Measurements from ENCODE around the gene SLC44A1. TPM values are rescaled to one million over a fixed set of nuclear protein-coding genes. Genes with fewer than 3 reads are reported as not detected.
A peak's percentile ranks its signal among the peaks of the same experiment; 100 is the strongest.

Gene SLC44A1
- total RNA-seq, 1 donor from 2014 or later, result 2.5 TPM

- intact Hi-C loops (cut with micrococcal nuclease), result no loop called here
- DNase-seq, result no peak
- Mint-ChIP-seq H3K27me3 (peaks cover 6% of the 10 kb centered on the region), H3K9me3 (no peaks in the 10 kb centered on the region), H3K36me3 (ENCODE audit: low read depth) (no peaks in the 10 kb centered on the region), H3K4me3 (no peak overlapping the region), H3K27ac (no peak overlapping the region), H3K4me1 (peaks cover 3% of the 10 kb centered on the region)
Measured at GRCh38 chr9:105439428-105439827, 195.0 kb downstream of the SLC44A1 start.

- DNase-seq, result no peak
- H3K36me3 Mint-ChIP-seq (ENCODE audit: low read depth), result no peaks in the 10 kb centered on the region
- H3K27ac Mint-ChIP-seq, result no peak overlapping the region
- no peak overlapping the region for H3K4me3 Mint-ChIP-seq
- intact Hi-C loops (cut with micrococcal nuclease), result loop anchor here (10.0 kb wide), 1 partner anchor 253 kb away; the partner anchor contains the start of gene TMEM38B
- peaks cover 3% of the 10 kb centered on the region for H3K4me1 Mint-ChIP-seq
- peaks cover 4% of the 10 kb centered on the region for H3K27me3 Mint-ChIP-seq
- no peaks in the 10 kb centered on the region for H3K9me3 Mint-ChIP-seq
Measured at GRCh38 chr9:105441616-105442160, 197.2 kb downstream of the SLC44A1 start.

GRCh38 chr9:105443121-105443520 is 198.7 kb downstream of the SLC44A1 start:
- peaks cover 7% of the 10 kb centered on the region for H3K4me1 Mint-ChIP-seq

GRCh38 chr9:105444130-105444529 is 199.7 kb downstream of the SLC44A1 start:
- no peak for DNase-seq
- Mint-ChIP-seq H3K27me3 (peaks cover 2% of the 10 kb centered on the region), H3K36me3 (ENCODE audit: low read depth) (no peaks in the 10 kb centered on the region), H3K4me1 (peaks cover 15% of the 10 kb centered on the region), H3K9me3 (no peaks in the 10 kb centered on the region), H3K4me3 (no peak overlapping the region), H3K27ac (no peak overlapping the region)
- intact Hi-C loops (cut with micrococcal nuclease), result loop anchor here (10.0 kb wide), 1 partner anchor 251 kb away; the partner anchor contains the start of gene TMEM38B

More at GRCh38 chr9:105443121-105443520, 198.7 kb downstream of the SLC44A1 start:
- H3K4me3 Mint-ChIP-seq, result no peak overlapping the region
- H3K36me3 Mint-ChIP-seq (ENCODE audit: low read depth), result no peaks in the 10 kb centered on the region
- peaks cover 2% of the 10 kb centered on the region for H3K27me3 Mint-ChIP-seq
- no peaks in the 10 kb centered on the region for H3K9me3 Mint-ChIP-seq
- no peak overlapping the region for H3K27ac Mint-ChIP-seq
- DNase-seq, result no peak
- intact Hi-C loops (cut with micrococcal nuclease), result loop anchor here (10.0 kb wide), 1 partner anchor 252 kb away; the partner anchor contains the start of gene TMEM38B

GRCh38 chr9:105445203-105445881 is 200.9 kb downstream of the SLC44A1 start:
- no peaks in the 10 kb centered on the region for H3K36me3 Mint-ChIP-seq (ENCODE audit: low read depth)
- H3K27ac Mint-ChIP-seq, result no peak overlapping the region
- DNase-seq, result no peak
- H3K4me3 Mint-ChIP-seq, result no peak overlapping the region
- H3K4me1 Mint-ChIP-seq, result peaks cover 18% of the 10 kb centered on the region
- intact Hi-C loops (cut with micrococcal nuclease), result loop anchor here (10.0 kb wide), 1 partner anchor 249 kb away; the partner anchor contains the start of gene TMEM38B
- H3K27me3 Mint-ChIP-seq, result peaks cover 4% of the 10 kb centered on the region
- H3K9me3 Mint-ChIP-seq, result no peaks in the 10 kb centered on the region

GRCh38 chr9:105447386-105447813 is 202.9 kb downstream of the SLC44A1 start:
- peak overlapping the region; percentile 91 for H3K4me3 Mint-ChIP-seq
- intact Hi-C loops (cut with micrococcal nuclease), result loop anchor here (10.0 kb wide), 1 partner anchor 247 kb away; the partner anchor contains the start of gene TMEM38B
- peaks cover 4% of the 10 kb centered on the region for H3K27me3 Mint-ChIP-seq
- no peak for DNase-seq
- peak overlapping the region; percentile 66 for H3K27ac Mint-ChIP-seq
- H3K36me3 Mint-ChIP-seq (ENCODE audit: low read depth), result no peaks in the 10 kb centered on the region
- H3K4me1 Mint-ChIP-seq, result peaks cover 22% of the 10 kb centered on the region
- no peaks in the 10 kb centered on the region for H3K9me3 Mint-ChIP-seq

GRCh38 chr9:105447814-105448812 is 203.7 kb downstream of the SLC44A1 start, which contains the start of gene FSD1L:
FSD1L (plus strand) TSS chr9:105448034; CDS start chr9:105448221, 187 bp downstream.
- intact Hi-C loops (cut with micrococcal nuclease), result loop anchor here (10.0 kb wide), 1 partner anchor 247 kb away; the partner anchor contains the start of gene TMEM38B
- Mint-ChIP-seq H3K4me1 (peaks cover 22% of the 10 kb centered on the region), H3K27me3 (peaks cover 6% of the 10 kb centered on the region), H3K27ac (peak within 1 kb of the TSS; percentile 66), H3K9me3 (no peaks in the 10 kb centered on the region), H3K36me3 (ENCODE audit: low read depth) (no peaks in the 10 kb centered on the region), H3K4me3 (peak within 1 kb of the TSS; percentile 91)
- peak; percentile 96 for DNase-seq

GRCh38 chr9:105449081-105449480 is 204.6 kb downstream of the SLC44A1 start:
- DNase-seq, result no peak
- H3K4me1 Mint-ChIP-seq, result peaks cover 22% of the 10 kb centered on the region
- H3K4me3 Mint-ChIP-seq, result peak overlapping the region; percentile 91
- H3K27me3 Mint-ChIP-seq, result peaks cover 6% of the 10 kb centered on the region
- intact Hi-C loops (cut with micrococcal nuclease), result loop anchor here (10.0 kb wide), 1 partner anchor 246 kb away; the partner anchor contains the start of gene TMEM38B
- no peaks in the 10 kb centered on the region for H3K36me3 Mint-ChIP-seq (ENCODE audit: low read depth)
- H3K27ac Mint-ChIP-seq, result no peak overlapping the region
- no peaks in the 10 kb centered on the region for H3K9me3 Mint-ChIP-seq

- no peak overlapping the region for H3K27ac Mint-ChIP-seq
- intact Hi-C loops (cut with micrococcal nuclease), result no loop called here
- peaks cover 19% of the 10 kb centered on the region for H3K4me1 Mint-ChIP-seq
- no peaks in the 10 kb centered on the region for H3K9me3 Mint-ChIP-seq
- H3K4me3 Mint-ChIP-seq, result no peak overlapping the region
- H3K36me3 Mint-ChIP-seq (ENCODE audit: low read depth), result peaks cover 3% of the 10 kb centered on the region
- DNase-seq, result peak; percentile 33
- H3K27me3 Mint-ChIP-seq, result peaks cover 6% of the 10 kb centered on the region
Measured at GRCh38 chr9:105452185-105452584, 207.7 kb downstream of the SLC44A1 start.

GRCh38 chr9:105455836-105456475 is 211.5 kb downstream of the SLC44A1 start:
- Mint-ChIP-seq H3K4me1 (peaks cover 3% of the 10 kb centered on the region), H3K27ac (no peak overlapping the region), H3K4me3 (no peak overlapping the region), H3K9me3 (peaks cover 3% of the 10 kb centered on the region), H3K36me3 (ENCODE audit: low read depth) (peaks cover 12% of the 10 kb centered on the region), H3K27me3 (peaks cover 2% of the 10 kb centered on the region)
- no peak for DNase-seq
- intact Hi-C loops (cut with micrococcal nuclease), result no loop called here

GRCh38 chr9:105457560-105458294 is 213.3 kb downstream of the SLC44A1 start:
- peaks cover 12% of the 10 kb centered on the region for H3K36me3 Mint-ChIP-seq (ENCODE audit: low read depth)
- H3K27ac Mint-ChIP-seq, result no peak overlapping the region
- H3K4me3 Mint-ChIP-seq, result no peak overlapping the region
- intact Hi-C loops (cut with micrococcal nuclease), result no loop called here
- peaks cover 3% of the 10 kb centered on the region for H3K9me3 Mint-ChIP-seq
- H3K4me1 Mint-ChIP-seq, result no peaks in the 10 kb centered on the region
- no peaks in the 10 kb centered on the region for H3K27me3 Mint-ChIP-seq
- DNase-seq, result no peak

- no peak overlapping the region for H3K27ac Mint-ChIP-seq
- H3K9me3 Mint-ChIP-seq, result peaks cover 3% of the 10 kb centered on the region
- DNase-seq, result no peak
- intact Hi-C loops (cut with micrococcal nuclease), result no loop called here
- no peak overlapping the region for H3K4me3 Mint-ChIP-seq
- peaks cover 12% of the 10 kb centered on the region for H3K36me3 Mint-ChIP-seq (ENCODE audit: low read depth)
- no peaks in the 10 kb centered on the region for H3K4me1 Mint-ChIP-seq
- no peaks in the 10 kb centered on the region for H3K27me3 Mint-ChIP-seq
Measured at GRCh38 chr9:105458404-105458803, 214.0 kb downstream of the SLC44A1 start.
